GM21390 (cell line): ENCODE data around the gene MGMT.

Source experiments
- ATAC-seq: cut with Tn5 transposase; IDR thresholded peaks from one replicate; pipeline ENCODE4 v1.9.1; 2021; ENCODE audit not compliant: unreplicated experiment

The MGMT gene

DNA sequence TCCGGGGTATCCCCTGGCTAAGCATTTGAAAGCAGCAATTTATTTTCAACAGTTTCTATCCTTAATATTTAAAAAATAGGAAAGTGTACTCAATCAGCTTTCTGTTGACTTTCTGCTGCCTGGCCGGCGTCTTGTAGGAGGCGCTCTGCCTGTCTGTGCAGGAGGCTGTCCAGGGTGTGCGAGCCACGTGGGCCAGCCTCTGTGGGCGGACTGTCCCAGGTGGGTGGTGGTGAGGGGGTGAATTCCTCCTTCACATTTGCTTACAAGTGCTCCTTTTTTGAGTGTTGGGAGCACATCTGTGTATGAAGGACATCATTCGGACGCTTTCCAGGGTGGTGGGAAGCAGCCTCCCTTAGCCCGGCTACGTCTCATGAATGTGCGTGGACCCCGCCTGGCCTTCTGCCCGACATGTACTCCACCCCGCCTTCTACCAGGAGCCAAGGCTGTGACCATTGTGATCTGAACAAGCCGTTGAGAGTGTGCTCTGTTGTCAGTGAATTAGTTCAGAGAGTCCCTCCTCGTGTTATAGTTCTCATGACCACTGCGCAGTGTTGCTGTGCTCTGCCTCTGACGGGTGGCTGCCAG, 114.9 kb downstream of the MGMT start:
- no peak for ATAC-seq

DNA sequence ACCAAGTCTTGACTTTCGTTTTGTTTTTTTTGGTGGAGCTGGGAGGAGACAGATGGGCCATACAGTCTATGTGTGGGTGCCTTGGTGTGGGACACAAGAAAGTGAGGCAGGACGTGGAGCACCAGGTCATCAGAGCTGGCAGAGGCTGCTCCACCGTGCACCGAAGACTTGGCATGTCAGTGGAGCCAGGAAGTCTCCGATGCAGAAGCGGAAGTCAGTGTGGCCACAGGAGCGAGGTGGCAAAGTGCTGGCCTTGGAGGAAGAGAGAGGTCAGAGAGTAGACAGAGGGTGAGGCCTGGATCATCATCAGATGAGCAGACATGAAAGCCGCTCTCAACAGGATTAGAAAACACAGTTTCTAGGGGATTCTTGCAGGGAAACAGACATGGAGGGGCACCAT, 116.8 kb downstream of the MGMT start:
- ATAC-seq, result no peak

DNA sequence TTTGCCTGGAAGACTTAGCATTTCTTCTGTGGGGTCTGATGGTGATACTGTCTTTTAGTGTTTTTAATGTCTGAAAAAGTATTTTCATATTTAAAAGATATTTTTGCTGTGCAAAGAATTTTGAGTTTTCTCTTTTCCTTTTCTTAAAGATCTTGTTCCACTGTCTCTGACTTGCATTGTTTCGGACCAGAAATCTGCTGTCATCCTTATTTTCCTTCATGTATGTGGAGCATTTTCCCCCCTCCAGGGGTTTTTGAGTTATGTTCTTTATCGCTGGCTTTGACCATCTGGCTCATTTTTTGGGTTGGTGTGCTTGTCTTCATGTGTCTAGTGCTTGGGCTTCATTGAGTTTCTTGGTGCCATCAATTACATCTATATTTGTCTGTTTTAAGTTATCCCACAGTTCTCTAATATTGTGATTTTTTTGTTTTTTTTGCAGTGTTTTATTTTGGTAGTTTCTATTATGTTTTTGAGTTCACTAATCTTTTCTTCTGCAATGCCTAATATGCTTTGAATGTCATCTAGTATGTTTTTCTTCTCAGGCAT, 119.9 kb downstream of the MGMT start:
- no peak for ATAC-seq

DNA sequence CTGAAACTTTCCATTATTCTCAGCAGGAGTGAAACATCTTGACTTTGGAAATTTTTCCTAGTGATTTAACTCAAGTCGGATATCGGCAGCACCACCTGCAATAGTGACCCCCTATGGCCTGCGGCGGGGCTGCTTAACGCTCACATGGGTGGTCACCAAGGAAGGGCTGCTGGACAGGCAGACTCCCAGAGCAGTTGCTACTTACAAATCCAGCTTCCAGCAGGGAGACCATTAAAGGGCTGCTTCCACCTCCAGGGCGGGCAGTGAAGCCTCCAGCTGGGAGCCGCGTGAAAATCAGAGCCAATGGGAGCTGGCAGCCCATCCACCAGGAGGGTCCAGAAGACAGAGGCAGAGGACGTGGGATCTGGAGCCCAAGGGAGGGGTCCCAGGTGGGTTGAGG, 122.5 kb downstream of the MGMT start:
- no peak for ATAC-seq

DNA sequence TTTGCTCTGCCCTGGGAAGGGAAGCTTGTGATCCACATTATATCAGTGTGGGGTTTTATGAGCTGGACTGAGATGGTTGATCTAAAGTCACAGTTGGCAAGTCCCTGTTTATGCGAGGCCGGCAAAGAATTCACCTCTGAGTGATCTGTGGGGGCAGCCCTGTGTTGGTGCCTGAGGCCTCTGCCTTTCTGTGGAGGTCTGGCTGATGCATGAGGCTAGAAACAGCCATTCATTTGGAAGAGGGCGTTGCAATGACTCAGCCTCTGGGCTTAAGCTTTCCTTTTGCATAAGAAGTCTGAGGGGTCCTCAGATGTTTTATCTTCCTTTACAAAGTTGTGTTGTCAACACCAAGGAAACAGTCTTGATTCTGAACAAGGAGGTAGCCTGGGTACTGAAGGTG, 126.9 kb downstream of the MGMT start:
- no peak for ATAC-seq

DNA sequence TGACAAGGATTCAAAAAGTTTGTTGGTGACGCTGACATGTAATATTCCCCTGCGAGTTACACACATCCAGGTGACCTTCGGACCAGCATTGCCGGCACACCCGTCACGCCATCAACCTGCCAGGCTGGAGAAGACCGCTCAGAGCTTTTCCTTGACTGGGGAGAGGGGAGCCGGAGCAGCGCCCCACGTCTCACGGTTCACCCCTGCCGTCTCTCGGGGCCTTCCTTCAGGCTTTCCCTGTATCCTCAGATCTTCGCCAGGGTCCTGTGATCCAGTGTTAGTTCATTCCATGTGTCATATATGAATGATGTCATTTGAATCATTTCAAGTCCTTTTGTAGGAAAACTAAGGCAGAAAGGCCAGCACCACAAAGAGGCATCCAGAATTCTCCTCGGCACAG, 127.8 kb downstream of the MGMT start:
- ATAC-seq, result no peak

DNA sequence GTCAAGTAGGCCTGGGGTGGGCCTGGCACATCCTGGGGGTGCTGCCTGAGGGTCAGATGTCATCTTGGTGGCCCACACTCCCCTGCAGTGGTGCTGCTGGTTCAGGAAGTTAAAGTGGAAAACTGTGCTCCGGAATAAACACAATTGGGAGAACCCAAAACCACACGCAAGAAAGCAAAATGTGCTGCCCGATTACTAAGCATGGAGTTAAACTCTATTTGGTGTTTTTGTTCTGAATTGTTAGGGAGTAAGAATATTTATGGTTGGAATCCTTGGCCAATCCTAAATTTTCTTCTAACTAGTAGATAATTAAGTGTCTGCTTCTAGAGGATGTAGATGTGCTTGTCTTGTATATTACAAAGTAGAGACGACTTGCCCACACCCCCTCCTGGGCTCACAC, 131.4 kb downstream of the MGMT start:
- ATAC-seq, result no peak

DNA sequence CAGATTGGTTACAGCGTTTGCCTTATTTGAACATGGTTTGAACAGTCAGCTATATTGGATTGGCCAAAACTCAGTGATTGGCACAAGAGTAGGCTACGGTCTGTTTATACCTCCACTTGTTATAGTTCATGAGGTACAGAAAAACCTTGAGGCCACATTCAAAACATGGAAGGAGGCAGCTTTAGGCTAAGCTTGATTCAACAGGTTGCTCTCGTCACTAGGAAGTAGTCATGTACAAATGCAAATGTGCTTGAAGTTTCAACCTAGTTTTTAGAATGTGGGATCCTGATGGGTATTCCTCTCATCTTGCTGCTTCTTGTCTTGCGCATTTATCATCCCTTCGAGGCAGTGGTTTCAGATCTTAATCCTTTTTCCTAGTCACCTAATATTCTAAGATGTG, 132.1 kb downstream of the MGMT start:
- ATAC-seq, result no peak

DNA sequence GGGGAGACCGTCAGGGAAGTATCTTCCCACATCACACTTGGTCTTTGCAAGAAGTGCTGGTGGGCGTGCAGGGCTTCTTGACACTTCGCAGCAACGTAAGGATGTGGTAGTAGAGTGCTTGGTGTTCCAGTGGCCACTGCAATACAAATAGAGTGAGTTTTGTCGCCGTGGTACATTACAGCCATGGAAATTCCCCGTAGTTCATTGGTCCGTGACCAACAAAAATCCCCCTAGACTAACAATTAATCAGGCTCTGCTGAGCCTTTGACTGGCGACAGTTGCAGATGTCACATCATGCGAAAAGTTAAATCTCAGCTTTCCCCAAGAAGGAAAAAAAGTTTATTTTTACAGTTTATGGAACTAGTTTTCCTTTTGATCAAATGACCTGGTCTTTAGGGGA, 134.7 kb downstream of the MGMT start:
- ATAC-seq, result no peak

DNA sequence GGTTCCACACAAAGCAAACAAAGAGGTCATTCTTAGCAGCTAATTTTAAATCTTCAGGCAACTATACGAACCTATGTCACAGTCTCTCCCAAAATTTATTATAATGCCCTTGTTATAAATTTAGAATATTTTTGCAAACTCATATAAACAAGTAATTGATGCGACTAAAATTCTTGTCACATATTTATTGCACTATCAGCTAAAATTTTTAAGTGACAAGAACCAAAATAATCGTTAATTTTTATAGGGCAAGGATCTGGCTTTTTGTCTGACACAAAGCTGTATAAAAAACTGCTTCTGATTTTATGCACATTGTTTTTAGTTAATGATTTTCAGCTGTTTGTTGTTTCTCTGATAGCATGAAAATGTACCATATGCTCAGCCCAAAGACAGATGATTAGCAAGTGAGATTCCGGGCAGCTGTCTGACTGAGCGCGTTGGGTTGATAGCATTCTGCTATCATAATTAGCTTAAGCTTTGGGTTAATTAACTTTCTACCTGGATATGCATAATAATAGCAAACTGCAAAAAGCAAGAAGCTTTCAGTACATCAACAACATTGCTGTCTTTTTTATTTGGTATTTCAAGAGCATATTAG, 136.0 kb downstream of the MGMT start:
- no peak for ATAC-seq

DNA sequence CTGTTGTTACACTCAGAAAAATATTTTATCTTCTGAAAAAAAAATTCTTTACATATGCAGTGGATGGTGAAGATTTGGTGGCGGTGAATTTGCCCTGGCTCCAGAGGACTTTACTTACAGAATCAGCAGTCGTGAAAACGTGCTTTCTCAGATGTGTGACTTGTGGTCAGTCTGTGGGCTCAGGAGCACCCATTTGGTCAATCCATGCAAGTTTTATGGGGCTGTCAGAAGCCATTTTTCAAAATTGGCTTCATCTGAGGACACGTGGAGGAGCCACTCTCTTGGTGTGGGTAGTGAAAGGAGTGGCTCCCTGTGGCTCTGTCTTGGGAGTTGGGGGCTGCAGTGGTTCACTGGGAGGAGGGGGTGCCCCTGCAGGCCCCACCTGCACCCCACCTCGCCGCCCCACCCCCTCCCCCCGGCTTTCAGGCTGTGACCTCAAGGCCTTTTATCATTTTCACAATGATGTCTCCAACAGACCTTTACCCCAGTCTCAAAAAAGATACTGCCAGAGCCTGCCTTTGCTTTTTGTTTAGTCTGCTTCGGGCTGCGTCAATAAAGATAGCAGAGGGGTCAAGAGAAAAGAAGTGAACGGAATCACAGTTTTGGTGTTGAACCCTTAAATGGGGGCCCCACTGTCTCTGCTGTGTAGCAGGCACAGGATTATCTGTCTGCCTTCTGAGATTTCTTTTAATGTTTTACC, 137.4 kb downstream of the MGMT start:
- no peak for ATAC-seq

DNA sequence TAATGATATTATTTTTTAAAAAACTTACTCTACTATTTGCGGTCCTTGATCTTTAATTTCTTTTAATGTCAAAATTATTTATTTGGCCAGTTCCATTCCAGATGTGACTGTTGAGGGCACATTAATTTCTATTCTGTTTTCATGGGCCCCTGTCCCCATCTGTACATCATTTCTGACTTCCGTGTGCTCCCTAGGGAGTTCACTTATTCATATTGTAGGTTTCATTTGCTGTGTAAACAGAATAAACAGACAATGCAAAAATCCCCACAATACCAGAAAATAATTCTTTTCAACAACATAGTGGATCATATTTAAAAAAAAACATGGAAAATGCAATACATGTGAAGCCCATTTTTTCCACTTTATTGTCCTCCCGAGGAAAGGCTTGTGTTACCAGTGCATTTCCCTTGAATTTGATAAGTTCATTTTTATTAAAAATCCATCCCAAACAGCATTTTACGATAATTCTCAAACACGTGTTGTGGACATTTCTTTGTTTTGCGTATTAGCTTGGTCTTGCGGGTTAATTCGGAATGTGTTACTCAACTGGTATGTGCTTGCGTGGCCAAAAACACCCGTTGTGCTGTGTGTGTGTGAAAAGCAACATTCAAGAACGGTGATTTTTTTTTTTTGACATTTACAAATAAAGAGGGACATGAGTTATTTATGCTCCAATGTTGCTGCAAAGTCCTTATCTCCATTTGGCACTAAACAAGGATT, 138.4 kb downstream of the MGMT start:
- ATAC-seq, result no peak

DNA sequence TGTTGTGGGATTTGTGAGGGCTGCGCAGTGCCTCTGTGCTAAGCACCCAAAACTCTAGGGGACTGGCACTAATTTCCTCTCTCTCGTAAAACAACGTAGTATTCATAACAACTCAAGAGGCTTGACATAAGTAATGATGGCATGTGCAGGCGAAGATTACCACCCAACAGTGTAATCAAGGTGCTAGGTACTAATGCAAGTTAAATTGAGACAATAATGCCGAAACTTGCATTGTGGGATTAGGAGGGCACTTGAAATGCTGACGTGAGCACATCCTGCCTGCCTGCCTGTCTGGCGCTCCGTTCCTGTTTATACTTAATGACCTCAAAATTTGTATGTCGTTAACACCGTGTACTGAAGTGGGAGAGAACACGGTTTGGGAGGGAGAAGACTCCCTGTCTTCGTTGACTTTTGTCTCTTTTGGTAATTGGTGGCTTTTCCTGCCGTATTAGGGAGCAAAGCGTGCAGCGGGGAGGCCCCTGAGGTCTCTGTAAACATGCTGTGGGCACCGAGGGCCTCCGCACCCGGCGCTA, 139.0 kb downstream of the MGMT start:
- ATAC-seq, result no peak

DNA sequence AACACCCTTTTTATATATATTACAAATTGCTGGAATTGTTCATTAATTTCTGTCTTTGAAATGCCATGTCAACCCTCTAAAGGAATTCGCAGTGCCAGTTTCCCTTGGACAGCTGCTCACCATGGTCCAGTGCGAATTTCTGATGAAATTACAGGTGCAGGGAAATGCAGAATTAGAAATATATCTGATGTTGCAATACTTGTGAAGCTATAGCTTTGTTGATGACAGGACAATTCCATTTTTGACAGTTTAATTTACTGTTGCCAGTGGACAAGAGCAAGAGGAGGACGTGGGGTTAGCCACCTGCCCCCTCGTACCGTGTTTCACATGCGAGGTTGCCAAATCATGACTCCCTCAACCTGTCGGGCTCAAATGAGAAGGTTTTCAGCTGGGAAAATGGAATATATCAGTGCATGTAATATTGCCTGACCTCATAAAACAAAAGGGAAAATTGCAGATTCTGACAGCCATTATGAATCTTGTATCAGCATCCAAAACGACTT, 140.6 kb downstream of the MGMT start:
- ATAC-seq, result no peak

DNA sequence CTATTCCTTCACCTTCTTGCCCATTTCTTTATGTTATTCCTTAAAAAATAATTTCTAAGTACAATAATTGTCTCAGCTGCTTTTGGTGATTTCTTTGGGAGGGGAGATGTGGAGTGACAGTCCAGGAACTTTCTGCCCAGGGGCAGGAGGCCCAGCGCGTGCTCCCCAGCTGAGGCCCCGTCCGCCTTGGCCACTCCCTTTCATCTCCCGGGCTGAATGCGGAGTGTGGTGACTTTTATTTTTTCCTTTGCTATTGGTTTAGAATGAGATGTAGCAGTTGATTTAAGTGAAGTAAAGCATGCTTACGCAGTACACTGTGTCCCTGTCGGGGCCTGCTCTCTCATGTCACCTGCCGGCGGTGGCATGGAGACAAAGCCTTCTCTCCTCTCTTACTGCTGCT, 141.6 kb downstream of the MGMT start:
- ATAC-seq, result no peak

DNA sequence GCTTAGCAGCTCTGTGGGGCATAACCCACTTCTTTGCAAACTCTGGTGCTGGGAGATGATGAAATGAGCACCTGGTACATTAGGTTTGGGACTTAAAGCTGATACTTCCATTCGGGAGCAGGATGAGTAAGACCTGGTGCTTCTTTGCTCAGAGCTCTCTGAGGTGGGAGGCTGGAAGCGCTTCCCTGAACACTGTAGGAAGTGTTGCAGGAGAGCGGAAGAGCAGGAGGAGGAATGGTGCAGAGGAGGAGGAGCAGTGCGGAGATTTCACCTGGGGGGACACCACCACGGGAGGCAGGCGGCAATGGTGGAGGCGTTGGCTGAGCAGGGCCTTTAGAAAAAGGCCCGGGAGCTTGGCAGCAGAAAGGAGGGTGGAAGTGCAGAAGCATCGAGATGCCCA, 142.5 kb downstream of the MGMT start:
- ATAC-seq, result no peak

DNA sequence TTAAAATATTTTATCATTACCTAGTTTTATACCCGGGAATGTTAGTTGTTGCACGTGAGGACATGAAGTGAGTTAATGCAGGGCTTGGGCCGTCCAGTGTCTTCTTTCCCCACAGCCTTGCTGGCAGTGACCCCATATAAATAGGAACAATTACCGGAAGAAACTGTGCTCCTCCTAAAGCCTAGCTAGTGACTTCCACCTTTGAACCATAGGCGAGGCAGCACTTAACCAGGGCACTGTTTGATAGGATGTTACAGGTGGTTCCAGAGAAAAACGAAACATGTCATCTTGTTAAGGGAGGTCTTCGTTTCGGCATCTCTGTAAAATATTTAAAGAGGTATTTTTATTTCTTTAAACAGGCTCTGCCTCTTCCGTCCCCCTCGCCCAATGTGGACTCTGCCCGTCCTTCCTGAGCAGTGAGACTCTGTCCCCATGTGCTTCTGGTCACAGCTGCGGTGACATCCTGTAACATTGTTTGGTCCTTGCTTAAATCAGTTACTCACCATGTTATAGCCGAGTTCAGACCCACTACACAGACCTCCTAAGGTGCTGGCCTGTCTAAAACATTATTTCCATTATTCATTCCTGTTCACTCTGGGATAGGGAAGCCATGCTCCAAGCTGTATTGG, 145.6 kb downstream of the MGMT start:
- no peak for ATAC-seq

DNA sequence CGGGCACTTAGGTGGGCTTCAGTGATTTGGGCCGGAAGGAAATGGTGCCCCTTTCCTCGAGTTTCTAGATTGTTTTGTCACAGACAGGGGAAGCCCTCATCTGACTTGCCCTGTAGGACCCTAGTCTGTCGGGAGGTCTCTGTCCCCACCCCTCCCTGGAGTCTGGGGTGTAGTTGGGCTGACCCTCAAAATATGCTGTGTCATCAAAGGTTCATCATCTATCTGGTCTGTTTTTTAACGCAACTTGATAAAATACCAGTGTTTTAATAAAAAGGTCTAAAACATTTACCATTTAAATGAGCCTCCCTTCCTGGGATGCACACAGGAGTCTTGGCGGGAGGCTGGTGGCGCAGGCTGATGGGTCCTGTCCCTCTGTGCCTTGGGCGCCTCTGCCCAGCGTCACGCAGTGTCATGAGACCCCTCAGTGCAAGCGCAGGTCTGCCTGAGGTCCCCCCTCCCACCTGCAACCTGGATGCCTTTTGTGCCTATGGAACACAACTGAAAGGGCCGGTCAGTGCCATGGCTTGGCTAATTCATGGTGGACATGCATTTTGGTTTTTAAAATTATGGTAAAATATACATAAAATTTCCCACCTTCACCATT, 146.4 kb downstream of the MGMT start:
- ATAC-seq, result no peak

DNA sequence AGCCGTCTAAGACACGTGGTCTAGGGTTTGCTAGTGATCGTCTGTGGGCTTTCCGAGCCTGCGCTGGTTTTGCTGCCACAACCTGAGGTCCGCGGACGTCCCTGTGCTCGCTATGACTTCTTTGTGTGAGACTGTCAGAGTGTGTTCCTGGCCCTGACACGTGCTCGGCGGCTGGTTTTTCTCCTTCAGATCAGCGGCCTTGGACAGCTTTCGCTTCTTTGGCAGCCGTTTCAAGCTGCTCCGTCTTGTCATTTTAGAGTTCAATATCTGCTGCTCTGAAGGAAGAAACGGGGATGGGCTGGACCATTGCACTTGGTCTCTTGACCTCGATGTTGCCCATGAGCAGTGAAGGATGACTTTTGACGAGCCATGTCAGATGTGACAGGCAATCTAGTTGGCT, 147.3 kb downstream of the MGMT start:
- ATAC-seq, result no peak

DNA sequence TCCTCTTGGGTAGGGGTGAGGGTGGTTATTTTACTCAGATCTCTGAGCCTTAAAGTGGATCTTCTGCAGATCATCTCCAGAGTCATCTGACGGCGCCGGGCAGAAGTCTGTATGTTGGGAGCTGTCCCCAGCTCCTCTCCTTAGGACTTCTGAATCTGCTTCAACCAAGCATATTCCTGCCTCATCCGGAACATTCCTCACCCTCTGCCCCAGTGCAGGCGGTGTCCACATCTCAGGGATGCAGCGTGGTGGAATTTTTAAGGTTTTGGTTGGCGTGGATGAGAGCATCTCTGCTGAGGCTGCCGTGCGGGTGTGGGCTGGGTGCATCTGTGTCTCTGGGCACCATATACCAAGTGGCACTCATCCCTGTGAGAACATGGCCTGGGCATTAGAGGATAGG, 148.3 kb downstream of the MGMT start:
- ATAC-seq, result no peak
